ENCODE data around the gene CAT.

The CAT gene

GRCh38 chr11:34438529-34439507, at the start of gene CAT:
CAT (plus strand) TSS chr11:34438934; CDS start chr11:34439014, 80 bp downstream.
- H3K27ac ChIP-seq = peak within 1 kb of the TSS; percentile 25; the same call in 1 of the 2 replicates

DNA sequence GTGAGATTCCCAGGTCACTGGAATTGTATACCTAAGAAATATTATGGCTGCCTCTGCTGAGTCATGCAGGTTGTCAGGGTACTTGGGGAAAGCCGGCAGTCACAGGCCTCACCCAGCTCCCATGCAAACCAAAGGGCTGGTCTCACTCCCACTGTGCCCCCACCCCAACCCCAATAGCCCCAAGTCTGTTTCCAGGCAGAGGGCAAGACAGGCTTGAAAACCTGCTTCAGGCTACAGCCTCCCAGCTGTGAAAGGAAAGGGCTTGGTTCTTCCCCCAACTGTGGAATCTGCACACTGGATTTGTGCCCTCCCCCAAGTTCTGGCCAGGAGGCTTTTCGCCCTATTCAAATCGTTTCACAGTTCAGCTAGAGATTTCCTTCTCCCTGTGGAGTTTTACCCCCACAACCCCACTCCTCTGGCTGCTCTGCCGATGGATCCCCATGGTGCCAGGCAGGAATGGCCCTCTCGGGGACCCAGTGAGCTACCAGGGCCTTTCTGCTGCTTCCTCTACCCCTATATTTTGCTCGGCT, 43.9 kb upstream of the CAT start:
- Histone ChIP-seq H3K36me3 (ENCODE audit: insufficient read depth, low read length) (no peaks in the 10 kb centered on the region), H3K9me3 (ENCODE audit: low read depth, low read length) (peaks cover 3% of the 10 kb centered on the region; the same call in 1 of the 2 replicates), H3K9ac (ENCODE audit: insufficient read length) (peak overlapping the region; percentile 55), H3K4me3 (peak overlapping the region; percentile 56), H3K27ac (peak overlapping the region; percentile 95)
- TF ChIP-seq EZH2 (IDR thresholded peaks at IDR 0.05) (no peak), POLR2AphosphoS5 (IDR thresholded peaks at IDR 0.05; ENCODE audit: borderline replicate concordance, low read depth, low read length) (no peak), FOXP2 (optimal IDR thresholded peaks at IDR 0.05; ENCODE audit: control extremely low read depth, extremely low read length, insufficient read depth) (no peak)
- DNase-seq (ENCODE audit: low read depth, low spot score) = no peak

More at GRCh38 chr11:34438529-34439507, at the start of gene CAT:
- H3K4me3 ChIP-seq = peak within 1 kb of the TSS; percentile 93
- H3K9me3 ChIP-seq (ENCODE audit: low read depth, low read length) = no peaks in the 10 kb centered on the region
- peaks cover 13% of the 10 kb centered on the region for H3K36me3 ChIP-seq (ENCODE audit: insufficient read depth, low read length)
- TF ChIP-seq FOXP2 (optimal IDR thresholded peaks at IDR 0.05; ENCODE audit: control extremely low read depth, extremely low read length, insufficient read depth) (no peak), POLR2AphosphoS5 (IDR thresholded peaks at IDR 0.05; ENCODE audit: borderline replicate concordance, low read depth, low read length) (peak; percentile 87), EZH2 (IDR thresholded peaks at IDR 0.05) (no peak)
- DNase-seq (ENCODE audit: low read depth, low spot score) = peak; percentile 76
- peak within 1 kb of the TSS; percentile 85 for H3K9ac ChIP-seq (ENCODE audit: insufficient read length)

DNA sequence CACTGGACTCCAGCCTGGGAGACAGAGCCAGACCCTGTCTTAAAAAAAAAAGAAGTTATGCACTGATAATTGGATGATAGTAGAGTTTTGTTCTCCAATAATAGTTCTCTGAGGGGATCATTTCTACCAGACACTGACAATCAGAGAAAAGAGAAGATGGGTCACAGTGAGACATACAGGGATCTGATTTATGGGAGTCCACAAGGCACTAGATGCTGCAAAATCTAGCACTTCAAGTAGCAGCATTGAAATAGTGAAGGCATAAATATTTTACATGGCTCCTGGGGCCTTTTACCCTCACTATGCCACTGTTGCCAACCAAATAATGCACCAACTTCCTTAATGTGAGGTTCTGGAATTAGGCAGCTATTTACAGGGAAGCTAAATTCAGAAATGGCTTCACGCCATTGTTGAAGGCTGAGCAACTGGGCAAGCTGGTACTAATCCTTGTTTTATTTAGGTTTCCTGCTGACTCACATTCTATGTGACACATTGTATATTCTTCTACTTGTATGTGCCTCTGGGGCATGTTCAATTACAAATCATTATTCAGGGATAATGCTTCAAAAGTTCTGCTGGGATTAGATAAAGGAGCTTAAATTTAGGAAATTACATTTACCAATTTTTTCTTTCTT, 42.7 kb upstream of the CAT start:
- H3K36me3 ChIP-seq (ENCODE audit: insufficient read depth, low read length) = no peaks in the 10 kb centered on the region
- H3K9me3 ChIP-seq (ENCODE audit: low read depth, low read length) = peaks cover 3% of the 10 kb centered on the region; the same call in 1 of the 2 replicates
- H3K4me3 ChIP-seq = peak overlapping the region; percentile 51
- H3K27ac ChIP-seq = peak overlapping the region; percentile 95
- DNase-seq (ENCODE audit: low read depth, low spot score) = peak; percentile 68
- peak overlapping the region; percentile 1 for H3K9ac ChIP-seq (ENCODE audit: insufficient read length)
- TF ChIP-seq POLR2AphosphoS5 (IDR thresholded peaks at IDR 0.05; ENCODE audit: borderline replicate concordance, low read depth, low read length) (peak; percentile 49; the same call in 1 of the 2 replicates), FOXP2 (optimal IDR thresholded peaks at IDR 0.05; ENCODE audit: control extremely low read depth, extremely low read length, insufficient read depth) (no peak), EZH2 (IDR thresholded peaks at IDR 0.05) (no peak)

- DNase-seq (ENCODE audit: low read depth, low spot score) = no peak
- peaks cover 3% of the 10 kb centered on the region; the same call in 1 of the 2 replicates for H3K9me3 ChIP-seq (ENCODE audit: low read depth, low read length)
- TF ChIP-seq FOXP2 (optimal IDR thresholded peaks at IDR 0.05; ENCODE audit: control extremely low read depth, extremely low read length, insufficient read depth) (no peak), EZH2 (IDR thresholded peaks at IDR 0.05) (no peak), POLR2AphosphoS5 (IDR thresholded peaks at IDR 0.05; ENCODE audit: borderline replicate concordance, low read depth, low read length) (no peak)
These were observed 41.6 kb upstream of the CAT start for GRCh38 chr11:34397120-34397519.

DNA sequence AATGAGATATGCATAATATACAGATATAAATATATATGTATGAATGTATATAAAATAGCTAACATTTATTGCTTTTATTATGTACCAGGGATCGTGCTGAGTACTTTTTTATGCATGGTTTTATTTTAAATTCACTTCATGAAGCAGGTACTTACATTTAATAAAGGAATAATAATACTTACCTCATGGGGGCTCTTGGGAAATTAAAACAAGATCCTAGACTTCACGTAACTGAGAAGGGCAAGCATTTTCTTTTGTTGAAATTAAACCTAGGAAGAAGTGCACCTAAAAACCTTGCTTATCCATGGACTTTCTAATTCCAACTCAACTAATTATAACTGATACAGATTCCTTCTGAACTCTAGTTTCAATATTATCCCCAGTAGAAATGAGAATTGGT, 40.9 kb upstream of the CAT start:
- Histone ChIP-seq H3K9ac (ENCODE audit: insufficient read length) (no peak overlapping the region), H3K36me3 (ENCODE audit: insufficient read depth, low read length) (no peaks in the 10 kb centered on the region), H3K9me3 (ENCODE audit: low read depth, low read length) (peaks cover 3% of the 10 kb centered on the region; the same call in 1 of the 2 replicates), H3K4me3 (no peak overlapping the region), H3K27ac (peak overlapping the region; percentile 73; the same call in 1 of the 2 replicates)
- no peak for DNase-seq (ENCODE audit: low read depth, low spot score)
- TF ChIP-seq FOXP2 (optimal IDR thresholded peaks at IDR 0.05; ENCODE audit: control extremely low read depth, extremely low read length, insufficient read depth) = no peak
- no peak for TF ChIP-seq EZH2 (IDR thresholded peaks at IDR 0.05)
- no peak for TF ChIP-seq POLR2AphosphoS5 (IDR thresholded peaks at IDR 0.05; ENCODE audit: borderline replicate concordance, low read depth, low read length)

More at GRCh38 chr11:34397120-34397519, 41.6 kb upstream of the CAT start:
- Histone ChIP-seq H3K36me3 (ENCODE audit: insufficient read depth, low read length) (no peaks in the 10 kb centered on the region), H3K9ac (ENCODE audit: insufficient read length) (no peak overlapping the region), H3K27ac (peak overlapping the region; percentile 95), H3K4me3 (peak overlapping the region; percentile 51; the same call in 1 of the 2 replicates)

DNA sequence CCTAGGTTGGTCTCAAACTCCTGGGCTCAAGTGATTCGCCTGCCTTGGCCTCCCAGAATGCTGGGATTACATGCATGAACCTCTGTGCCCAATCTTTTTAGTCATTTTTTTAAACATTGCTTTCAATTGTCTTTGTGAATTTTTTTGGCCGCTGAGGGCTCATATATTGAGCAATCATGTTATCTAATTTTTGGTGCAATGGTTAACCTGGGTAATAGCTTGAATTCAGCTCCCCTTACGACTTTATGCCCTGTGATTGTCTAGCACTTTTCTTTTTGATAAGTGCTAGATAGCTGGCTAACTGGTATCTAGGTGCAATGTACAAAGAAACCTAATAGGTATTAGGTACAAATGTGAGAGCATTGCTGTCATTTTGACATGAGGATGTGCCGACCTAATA, 35.3 kb upstream of the CAT start:
- no peak overlapping the region for H3K4me3 ChIP-seq
- TF ChIP-seq POLR2AphosphoS5 (IDR thresholded peaks at IDR 0.05; ENCODE audit: borderline replicate concordance, low read depth, low read length) = no peak
- no peak for TF ChIP-seq FOXP2 (optimal IDR thresholded peaks at IDR 0.05; ENCODE audit: control extremely low read depth, extremely low read length, insufficient read depth)
- TF ChIP-seq EZH2 (IDR thresholded peaks at IDR 0.05) = no peak
- no peak overlapping the region for H3K27ac ChIP-seq
- H3K36me3 ChIP-seq (ENCODE audit: insufficient read depth, low read length) = no peaks in the 10 kb centered on the region
- no peak overlapping the region for H3K9ac ChIP-seq (ENCODE audit: insufficient read length)
- peaks cover 3% of the 10 kb centered on the region; the same call in 1 of the 2 replicates for H3K9me3 ChIP-seq (ENCODE audit: low read depth, low read length)
- no peak for DNase-seq (ENCODE audit: low read depth, low spot score)

GRCh38 chr11:34404280-34404679, 34.5 kb upstream of the CAT start:
- TF ChIP-seq FOXP2 (optimal IDR thresholded peaks at IDR 0.05; ENCODE audit: control extremely low read depth, extremely low read length, insufficient read depth) = no peak
- no peak for TF ChIP-seq EZH2 (IDR thresholded peaks at IDR 0.05)
- no peak for TF ChIP-seq POLR2AphosphoS5 (IDR thresholded peaks at IDR 0.05; ENCODE audit: borderline replicate concordance, low read depth, low read length)
- no peaks in the 10 kb centered on the region for H3K36me3 ChIP-seq (ENCODE audit: insufficient read depth, low read length)
- DNase-seq (ENCODE audit: low read depth, low spot score) = no peak
- H3K4me3 ChIP-seq = no peak overlapping the region
- H3K9ac ChIP-seq (ENCODE audit: insufficient read length) = no peak overlapping the region
- H3K9me3 ChIP-seq (ENCODE audit: low read depth, low read length) = peaks cover 3% of the 10 kb centered on the region; the same call in 1 of the 2 replicates
- H3K27ac ChIP-seq = no peak overlapping the region
